HG03103 (cell line): ENCODE measurements around the gene PRLR.

Experiments used
- ATAC-seq: cut with Tn5 transposase; IDR thresholded peaks from one replicate; pipeline ENCODE4 v1.9.1; 2021; ENCODE audit warnings: low read depth; ENCODE audit not compliant: unreplicated experiment

The PRLR gene

GRCh38 chr5:35091704-35092103, 138.6 kb downstream of the PRLR start:
- no peak for ATAC-seq

GRCh38 chr5:35089334-35090314, 140.7 kb downstream of the PRLR start:
- ATAC-seq, result no peak

DNA sequence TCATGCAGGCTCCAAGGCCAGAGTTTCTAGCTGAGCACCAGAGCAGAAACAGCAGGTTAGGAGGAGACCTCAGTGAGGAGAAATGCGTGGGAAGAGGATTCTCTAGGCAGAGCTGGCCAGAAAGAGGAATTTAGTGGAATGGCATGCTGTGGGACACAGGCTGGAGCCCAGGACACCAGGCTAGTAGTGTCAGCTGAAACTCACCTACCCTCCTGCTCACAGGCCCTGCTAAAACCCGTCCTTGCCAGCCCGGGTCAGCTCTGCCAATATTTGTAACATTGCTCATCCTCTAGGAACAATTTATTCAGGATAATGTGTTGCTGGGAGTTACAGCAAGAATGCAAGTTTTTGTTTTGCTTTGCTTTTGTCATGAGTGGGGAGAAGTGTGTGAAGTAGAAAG, 142.3 kb downstream of the PRLR start:
- ATAC-seq, result no peak

DNA sequence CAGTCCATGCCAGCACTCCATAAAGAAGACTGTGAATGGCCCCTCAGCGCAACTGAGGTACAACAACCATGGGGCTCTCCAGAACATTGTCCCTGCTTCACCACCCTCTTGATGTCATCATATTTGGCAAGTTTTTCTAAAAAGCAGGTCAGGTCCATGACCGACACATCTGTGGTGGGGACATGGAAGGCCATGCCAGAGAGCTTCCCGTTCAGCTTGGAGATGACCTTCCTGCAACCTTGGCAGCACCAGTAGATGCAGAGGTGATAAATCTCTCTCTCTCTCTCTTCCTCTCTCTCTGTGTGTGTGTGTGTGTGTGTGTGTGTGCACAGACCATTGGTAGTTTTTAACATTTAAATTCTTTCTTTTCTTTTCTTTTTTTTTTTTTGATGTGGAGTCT, 147.1 kb downstream of the PRLR start:
- no peak for ATAC-seq

DNA sequence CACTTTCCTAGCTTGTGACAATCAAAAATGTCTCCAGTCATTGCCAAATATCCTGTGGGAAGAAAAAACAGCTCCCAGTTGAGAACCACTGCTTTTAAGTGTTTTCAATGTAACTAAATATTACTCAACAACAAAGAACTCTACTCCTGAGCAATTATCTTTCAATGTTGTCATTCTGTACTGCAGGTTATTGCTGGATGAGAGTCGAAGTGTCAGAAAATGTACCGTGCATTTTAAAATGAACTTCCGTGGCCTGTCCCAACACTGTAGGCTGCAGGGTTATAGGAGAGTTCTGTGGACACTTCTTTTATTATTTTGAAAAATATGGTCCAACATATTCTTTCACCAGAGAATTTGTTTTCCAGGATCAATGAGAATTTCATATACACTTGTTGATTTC, 147.8 kb downstream of the PRLR start:
- ATAC-seq, result no peak

DNA sequence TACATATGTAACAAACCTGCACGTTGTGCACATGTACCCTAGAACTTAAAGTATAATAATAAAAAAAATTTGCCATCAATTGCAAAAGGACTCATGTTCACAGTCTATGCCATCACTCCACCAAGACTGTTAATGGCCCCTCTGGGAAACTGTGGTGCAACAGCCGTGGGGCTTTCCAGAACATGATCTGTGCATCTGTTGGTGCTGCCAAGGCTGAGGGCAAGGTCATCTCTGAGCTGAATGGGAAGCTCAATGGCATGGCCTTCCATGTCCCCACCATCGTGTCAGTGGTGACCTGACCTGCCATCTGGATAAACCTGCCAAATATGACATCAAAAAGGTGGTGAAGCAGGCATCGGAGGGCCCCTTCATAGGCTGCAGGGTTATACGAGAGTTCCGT, 149.2 kb downstream of the PRLR start:
- no peak for ATAC-seq

GRCh38 chr5:35073160-35073559, 157.1 kb downstream of the PRLR start:
- ATAC-seq, result no peak

GRCh38 chr5:35069188-35069587, 161.1 kb downstream of the PRLR start:
- ATAC-seq, result no peak

- no peak for ATAC-seq
These were observed 162.3 kb downstream of the PRLR start for GRCh38 chr5:35067985-35068384.

DNA sequence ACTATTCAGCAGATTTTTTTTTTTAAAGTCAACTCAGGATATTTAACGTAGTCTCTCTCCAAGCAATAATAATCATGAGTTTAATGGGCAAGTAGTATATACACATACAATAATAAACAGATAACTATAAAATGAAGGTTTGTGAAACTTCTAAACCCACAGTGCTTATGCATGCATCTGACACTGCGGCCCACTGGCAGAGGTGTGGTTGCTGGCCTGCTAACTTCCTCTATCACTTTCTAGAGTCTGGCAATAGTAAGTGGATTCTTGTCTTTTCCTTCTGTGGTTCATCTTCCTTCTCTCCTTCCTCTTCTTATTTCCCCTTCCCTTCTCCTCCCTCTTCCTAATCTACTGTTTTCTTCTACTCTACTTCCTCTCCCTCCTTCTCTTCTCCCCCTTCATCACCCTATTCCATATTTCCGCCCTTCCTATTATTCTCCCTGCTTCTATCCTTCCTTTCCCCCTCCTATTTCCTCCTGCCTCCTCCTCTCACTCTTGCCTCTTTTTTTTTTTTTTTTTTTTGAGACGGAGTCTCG, 164.0 kb downstream of the PRLR start:
- peak; percentile 88 for ATAC-seq

- ATAC-seq, result no peak
These were observed 166.9 kb downstream of the PRLR start for GRCh38 chr5:35063414-35063813.

DNA sequence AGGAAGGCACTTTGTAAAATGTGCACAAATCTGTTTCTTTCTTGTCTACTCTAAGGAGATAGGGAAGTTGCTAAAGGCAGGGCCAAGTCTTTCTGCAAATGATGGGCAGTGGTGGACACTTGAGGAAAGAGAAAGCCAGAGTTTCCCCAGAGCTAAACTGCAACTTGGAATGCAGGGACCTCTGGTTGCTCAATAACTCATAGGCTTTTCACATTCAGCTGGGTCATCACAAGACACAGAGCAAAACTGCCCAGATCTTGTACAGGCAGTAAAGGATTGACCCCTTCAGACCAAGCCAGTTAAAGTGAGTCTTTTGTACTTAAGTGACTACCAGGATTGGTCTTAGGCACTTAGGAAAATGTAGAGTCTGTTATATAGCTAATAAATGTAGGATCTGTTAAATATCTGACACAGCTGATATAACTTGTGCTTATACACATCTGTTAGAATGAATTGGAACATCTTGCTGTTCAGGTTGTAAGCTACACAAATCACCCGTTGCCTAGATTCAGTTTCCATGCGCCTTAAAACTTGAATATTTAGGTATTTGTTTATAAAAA, 169.0 kb downstream of the PRLR start:
- no peak for ATAC-seq

DNA sequence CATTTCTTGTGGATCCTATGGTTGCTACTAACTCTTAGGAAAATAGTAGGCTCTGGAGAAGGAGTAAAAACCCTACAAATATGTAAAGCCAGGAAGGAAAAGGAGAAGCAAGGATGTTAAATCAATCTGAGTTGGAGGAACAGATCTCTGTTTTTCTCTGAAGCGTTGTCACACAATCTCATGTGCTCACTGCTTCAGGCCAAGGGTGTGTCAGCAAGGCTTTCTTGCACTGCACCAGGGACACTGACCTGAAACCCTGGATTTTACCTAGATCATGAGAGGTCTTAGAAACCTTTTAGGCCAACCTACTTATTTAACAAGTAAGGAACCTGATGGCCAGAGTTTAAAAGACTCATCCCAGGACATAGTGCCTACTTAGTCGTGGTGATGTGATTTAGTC, 170.1 kb downstream of the PRLR start:
- no peak for ATAC-seq

GRCh38 chr5:35059251-35059650, 171.0 kb downstream of the PRLR start:
- ATAC-seq, result no peak

GRCh38 chr5:35058374-35058788, 171.9 kb downstream of the PRLR start:
- peak; percentile 54 for ATAC-seq

GRCh38 chr5:35056686-35057085, 173.6 kb downstream of the PRLR start:
- no peak for ATAC-seq

- ATAC-seq, result no peak
These were observed 177.4 kb downstream of the PRLR start for GRCh38 chr5:35052838-35053237.

- no peak for ATAC-seq
These were observed 179.7 kb downstream of the PRLR start for GRCh38 chr5:35050541-35051126.

- no peak for ATAC-seq
These were observed 181.4 kb downstream of the PRLR start for GRCh38 chr5:35048910-35049309.

GRCh38 chr5:35047785-35048404, 182.4 kb downstream of the PRLR start, which contains the start of gene AGXT2:
Gene AGXT2, minus strand, starts transcription at chr5:35047949. Its CDS starts 57 bp downstream, at chr5:35047892.
- no peak for ATAC-seq

DNA sequence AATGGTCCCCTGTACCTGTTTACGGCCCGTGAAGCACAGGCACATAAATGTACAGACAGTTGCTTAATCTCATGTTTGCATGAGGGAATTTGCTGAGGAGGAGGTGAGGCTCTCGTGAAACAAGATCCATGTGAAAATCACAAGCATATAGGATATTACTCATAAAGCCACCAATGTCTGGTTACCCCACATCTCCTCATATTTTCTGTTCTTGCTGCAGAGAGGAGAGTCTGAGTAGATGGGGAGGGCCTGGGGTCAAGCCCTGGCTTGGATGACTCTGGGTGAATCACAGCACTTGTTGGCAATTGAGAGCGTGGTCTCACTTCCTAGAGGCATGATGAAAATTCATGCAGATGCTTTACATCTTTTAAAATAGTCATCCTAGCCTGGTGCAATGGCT, 183.5 kb downstream of the PRLR start:
- no peak for ATAC-seq
